Measurements from ENCODE around the gene SPTBN1. TPM values are rescaled to one million over a fixed set of nuclear protein-coding genes. Genes with fewer than 3 reads are reported as not detected.
A peak's percentile ranks its signal among the peaks of the same experiment; 100 is the strongest.

The SPTBN1 gene
- total RNA-seq, 1 experiment from 2014 or later, result 146 TPM

DNA sequence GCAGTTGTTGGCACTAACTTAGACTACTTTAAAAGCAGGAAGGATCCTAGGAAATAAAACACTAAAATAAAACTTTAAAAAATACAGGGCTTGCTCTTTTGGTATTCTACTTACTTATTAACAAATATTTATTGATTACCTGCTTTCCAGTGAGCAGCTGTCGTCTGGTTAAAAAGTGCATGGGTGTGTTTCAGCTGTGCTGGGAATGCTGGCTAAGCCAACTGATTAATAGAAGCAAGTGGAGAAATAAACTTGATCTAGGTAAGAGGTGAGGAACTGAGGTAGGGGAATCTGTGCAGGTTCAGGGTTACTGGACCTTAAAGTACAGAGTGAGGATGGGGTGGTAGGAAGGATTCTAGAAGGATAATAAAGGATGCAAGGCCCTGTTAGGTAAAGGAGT lies 110.8 kb downstream of the SPTBN1 start:
- POLR2A ChIA-PET (ENCODE audit: low non-redundant PET), result no interaction called here
- BruUV-seq (replicated peaks), result no TSS peak
- intact Hi-C loops (cut with micrococcal nuclease; ENCODE audit: unreplicated experiment), result no loop called here
- H3K27ac ChIP-seq (ENCODE audit: low read depth, low read length, poor library complexity, severe bottlenecking), result no peak overlapping the region
- no peaks in the 10 kb centered on the region for H3K27me3 ChIP-seq (replicated peaks; ENCODE audit: insufficient read depth, low read depth, low read length, poor library complexity)
- no peaks in the 10 kb centered on the region for H3K36me3 ChIP-seq (ENCODE audit: insufficient read depth, low read length, poor library complexity, severe bottlenecking)
- TF ChIP-seq EZH2 (IDR thresholded peaks at IDR 0.05; ENCODE audit: borderline replicate concordance, low read depth, low read length, poor library complexity, severe bottlenecking), result no peak
- TF ChIP-seq, protein P1, sequence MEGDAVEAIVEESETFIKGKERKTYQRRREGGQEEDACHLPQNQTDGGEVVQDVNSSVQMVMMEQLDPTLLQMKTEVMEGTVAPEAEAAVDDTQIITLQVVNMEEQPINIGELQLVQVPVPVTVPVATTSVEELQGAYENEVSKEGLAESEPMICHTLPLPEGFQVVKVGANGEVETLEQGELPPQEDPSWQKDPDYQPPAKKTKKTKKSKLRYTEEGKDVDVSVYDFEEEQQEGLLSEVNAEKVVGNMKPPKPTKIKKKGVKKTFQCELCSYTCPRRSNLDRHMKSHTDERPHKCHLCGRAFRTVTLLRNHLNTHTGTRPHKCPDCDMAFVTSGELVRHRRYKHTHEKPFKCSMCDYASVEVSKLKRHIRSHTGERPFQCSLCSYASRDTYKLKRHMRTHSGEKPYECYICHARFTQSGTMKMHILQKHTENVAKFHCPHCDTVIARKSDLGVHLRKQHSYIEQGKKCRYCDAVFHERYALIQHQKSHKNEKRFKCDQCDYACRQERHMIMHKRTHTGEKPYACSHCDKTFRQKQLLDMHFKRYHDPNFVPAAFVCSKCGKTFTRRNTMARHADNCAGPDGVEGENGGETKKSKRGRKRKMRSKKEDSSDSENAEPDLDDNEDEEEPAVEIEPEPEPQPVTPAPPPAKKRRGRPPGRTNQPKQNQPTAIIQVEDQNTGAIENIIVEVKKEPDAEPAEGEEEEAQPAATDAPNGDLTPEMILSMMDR (conservative IDR thresholded peaks at IDR 0.05; ENCODE audit: low read depth, low read length), result no peak
- no peaks in the 10 kb centered on the region for H3K9me3 ChIP-seq (ENCODE audit: low read depth, low read length, poor library complexity, severe bottlenecking)
- DNase-seq (ENCODE audit: low spot score), result no peak
- CTCF ChIA-PET, result no interaction called here
- peaks cover 35% of the 10 kb centered on the region for H3K4me1 ChIP-seq (ENCODE audit: insufficient read depth, low read length, poor library complexity, severe bottlenecking)
- no peak overlapping the region for H3K4me3 ChIP-seq (ENCODE audit: low read depth, low read length, poor library complexity, severe bottlenecking)

DNA sequence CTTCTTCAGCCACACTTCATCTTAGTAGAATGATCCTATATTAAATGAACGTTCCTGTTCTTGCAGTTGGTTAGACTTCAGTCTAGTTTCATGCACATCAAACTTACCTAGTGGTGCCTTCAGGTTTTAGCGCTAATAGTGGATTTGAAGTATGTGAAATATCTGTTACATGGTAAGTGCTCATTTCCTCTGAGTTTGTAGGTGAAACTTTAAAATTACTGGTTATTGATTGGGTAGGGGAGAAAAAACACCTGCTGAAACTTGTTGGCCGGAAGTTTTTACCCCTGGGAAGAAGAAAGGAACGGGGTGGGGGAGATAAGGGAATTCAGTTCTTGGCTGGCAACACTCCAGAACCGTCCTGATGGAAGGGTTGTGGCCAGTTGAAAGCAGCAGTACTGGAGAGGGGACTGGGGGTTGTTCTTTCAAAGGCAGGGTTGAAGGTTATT lies 112.8 kb downstream of the SPTBN1 start:
- Histone ChIP-seq H3K4me1 (ENCODE audit: insufficient read depth, low read length, poor library complexity, severe bottlenecking) (peaks cover 55% of the 10 kb centered on the region), H3K36me3 (ENCODE audit: insufficient read depth, low read length, poor library complexity, severe bottlenecking) (no peaks in the 10 kb centered on the region), H3K27ac (ENCODE audit: low read depth, low read length, poor library complexity, severe bottlenecking) (no peak overlapping the region), H3K9me3 (ENCODE audit: low read depth, low read length, poor library complexity, severe bottlenecking) (no peaks in the 10 kb centered on the region), H3K27me3 (replicated peaks; ENCODE audit: insufficient read depth, low read depth, low read length, poor library complexity) (no peaks in the 10 kb centered on the region), H3K4me3 (ENCODE audit: low read depth, low read length, poor library complexity, severe bottlenecking) (no peak overlapping the region)
- ChIA-PET CTCF (no interaction called here), POLR2A (ENCODE audit: low non-redundant PET) (no interaction called here)
- DNase-seq (ENCODE audit: low spot score), result no peak
- intact Hi-C loops (cut with micrococcal nuclease; ENCODE audit: unreplicated experiment), result no loop called here
- BruUV-seq (replicated peaks), result no TSS peak
- TF ChIP-seq EZH2 (IDR thresholded peaks at IDR 0.05; ENCODE audit: borderline replicate concordance, low read depth, low read length, poor library complexity, severe bottlenecking), result no peak
- TF ChIP-seq, protein P1 (conservative IDR thresholded peaks at IDR 0.05; ENCODE audit: low read depth, low read length), result no peak

DNA sequence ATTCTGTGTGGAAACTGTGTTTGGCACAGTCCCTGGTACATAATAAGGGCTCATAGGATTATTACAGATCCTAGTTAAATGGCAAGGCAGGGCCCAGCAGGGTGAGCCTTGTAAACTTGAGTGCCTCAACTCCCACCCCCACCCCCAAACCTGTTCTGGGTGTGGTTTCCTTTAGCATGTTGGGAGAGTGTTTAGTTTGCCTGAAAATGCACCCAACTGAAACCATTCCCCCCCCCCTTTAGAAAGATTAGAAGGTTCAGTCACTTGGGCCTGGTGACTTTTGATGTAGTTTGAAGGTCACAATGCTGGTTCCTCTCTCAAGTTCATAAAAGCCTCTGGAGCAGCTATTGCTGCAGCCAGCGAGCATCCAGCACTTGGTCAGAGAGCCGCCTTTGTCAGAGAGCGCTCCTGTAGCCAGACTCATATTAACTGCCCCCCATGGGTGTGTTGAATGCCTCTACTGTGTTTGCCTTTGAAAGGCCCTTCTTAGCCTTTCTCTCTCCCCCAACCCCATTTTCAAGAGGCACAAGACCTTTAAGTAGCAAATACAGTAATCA lies 113.7 kb downstream of the SPTBN1 start:
- intact Hi-C loops (cut with micrococcal nuclease; ENCODE audit: unreplicated experiment), result no loop called here
- H3K4me3 ChIP-seq (ENCODE audit: low read depth, low read length, poor library complexity, severe bottlenecking), result no peak overlapping the region
- H3K9me3 ChIP-seq (ENCODE audit: low read depth, low read length, poor library complexity, severe bottlenecking), result no peaks in the 10 kb centered on the region
- H3K36me3 ChIP-seq (ENCODE audit: insufficient read depth, low read length, poor library complexity, severe bottlenecking), result no peaks in the 10 kb centered on the region
- no peak for TF ChIP-seq EZH2 (IDR thresholded peaks at IDR 0.05; ENCODE audit: borderline replicate concordance, low read depth, low read length, poor library complexity, severe bottlenecking)
- TF ChIP-seq, protein P1 (conservative IDR thresholded peaks at IDR 0.05; ENCODE audit: low read depth, low read length), result no peak
- DNase-seq (ENCODE audit: low spot score), result no peak
- POLR2A ChIA-PET (ENCODE audit: low non-redundant PET), result no interaction called here
- H3K27me3 ChIP-seq (replicated peaks; ENCODE audit: insufficient read depth, low read depth, low read length, poor library complexity), result no peaks in the 10 kb centered on the region
- peak overlapping the region; percentile 3 for H3K27ac ChIP-seq (ENCODE audit: low read depth, low read length, poor library complexity, severe bottlenecking)
- BruUV-seq (replicated peaks), result no TSS peak
- H3K4me1 ChIP-seq (ENCODE audit: insufficient read depth, low read length, poor library complexity, severe bottlenecking), result peaks cover 64% of the 10 kb centered on the region
- CTCF ChIA-PET, result no interaction called here

Data from A673 (cell line).